A549 (cell line): ENCODE results near the gene CBFA2T2. TPM values are rescaled to one million over a fixed set of nuclear protein-coding genes. Genes with fewer than 3 reads are reported as not detected.
"Not testable (repeated sequence)": the region's sequence is repeated elsewhere in the genome, so short reads cannot be mapped to it uniquely, and the experiment has no call there.

Source experiments
- ATAC-seq, 2 experiments: fragments of 200-7000 bp in 1 of 2; fragments of >200 bp in 1 of 2; cut with Nextera tagmentation in 1 of 2; cut with Tn5 transposase in 1 of 2; 3 replicates each; pipeline versions ENCODE4 v1.8.0 to v1.9.1; 2018 to 2020; ENCODE audit warnings: mild to moderate bottlenecking in 1 of 2, moderate library complexity in 1 of 2
- CTCF ChIA-PET: fragments of 300-600 bp; sonication (Branson Sonifier 250); formaldehyde crosslinking; extraction: SDS; loops from one replicate; lab custom pipeline; 2021; ENCODE audit warnings: antibody characterized with exemption, inconsistent platforms; lab: Yijun Ruan, JAX
- POLR2A ChIA-PET: fragments of 350-600 bp; formaldehyde crosslinking; extraction: SDS; loops from one replicate; lab custom pipeline; 2021; ENCODE audit warnings: antibody characterized with exemption, inconsistent platforms; lab: Yijun Ruan, JAX
- DNase-seq, 2 experiments: peaks; one replicate each; pipeline versions ENCODE4 v3.0.0 to v3.0.0-alpha.2; 2011 to 2016; ENCODE audit warnings: low read depth in 1 of 2, low spot score in 1 of 2
- FAIRE-seq: peaks from 2 replicates; lab custom pipeline; 2011; peaks lifted over from hg19 to GRCh38; lab: Jason Lieb, UNC
- H3K27ac ChIP-seq, 2 experiments: fragments of >200 bp; sonication (Bioruptor Twin); formaldehyde crosslinking; 3 replicates each; pipeline ENCODE4 v1.5.1; 2016 to 2017
- H3K4me1 ChIP-seq: fragments of >200 bp; sonication (Bioruptor Twin); formaldehyde crosslinking; 3 replicates; pipeline ENCODE4 v1.6.1; 2016
- H3K4me2 ChIP-seq: fragments of >200 bp; sonication (Bioruptor Twin); formaldehyde crosslinking; 3 replicates; pipeline ENCODE4 v1.6.1; 2016
- H3K4me3 ChIP-seq: fragments of >200 bp; sonication (Bioruptor Twin); formaldehyde crosslinking; 3 replicates; pipeline ENCODE4 v1.5.1; 2016
- H3K9me3 ChIP-seq: fragments of >200 bp; sonication (Bioruptor Twin); formaldehyde crosslinking; 3 replicates; pipeline ENCODE4 v1.6.1; 2016
- CBX8 ChIP-seq: fragments of 200-600 bp; sonication (generic); IDR thresholded peaks from 2 replicates; pipeline ENCODE4 v1.6.1; 2016
- CEBPB ChIP-seq, 2 experiments: fragments of >200 bp in 1 of 2; sonication (Bioruptor Twin) in 1 of 2; formaldehyde crosslinking in 1 of 2; IDR thresholded peaks; 2 replicates each; pipeline ENCODE4 v1.6.1; 2012 to 2016
- CHD2 ChIP-seq: fragments of 150-350 bp; IDR thresholded peaks from 2 replicates; pipeline ENCODE4 v1.6.1; 2014; ENCODE audit warnings: low read length; ENCODE audit not compliant: partially characterized antibody
- EHF ChIP-seq: fragments of 250-450 bp; sonication (Bioruptor Pico); IDR thresholded peaks from 2 replicates; pipeline ENCODE4 v1.5.0; 2020; ENCODE audit warnings: mild to moderate bottlenecking
- FOSL2 ChIP-seq, 2 experiments: fragments of 450-650 bp in 1 of 2; fragments of >200 bp in 1 of 2; sonication (Bioruptor Twin) in 1 of 2; formaldehyde crosslinking; IDR thresholded peaks; 2 replicates each; pipeline versions ENCODE4 v1.5.0 to v1.6.1; 2016 to 2020; ENCODE audit warnings: mild to moderate bottlenecking in 1 of 2, moderate library complexity in 1 of 2
- HMGXB4 ChIP-seq: fragments of 250-450 bp; sonication (Bioruptor Pico); IDR thresholded peaks from 2 replicates; pipeline ENCODE4 v1.5.0; 2021; ENCODE audit warnings: mild to moderate bottlenecking, moderate library complexity, borderline replicate concordance
- JUN ChIP-seq, 2 experiments: fragments of >200 bp; sonication (Bioruptor Twin); formaldehyde crosslinking; IDR thresholded peaks; 2 replicates in 1 of 2; 3 replicates in 1 of 2; pipeline ENCODE4 v1.6.1; 2016 to 2017
- KDM1A ChIP-seq: fragments of 200-600 bp; sonication (generic); IDR thresholded peaks from 2 replicates; pipeline ENCODE4 v1.6.1; 2016; ENCODE audit warnings: low read depth, mild to moderate bottlenecking
- MAFK ChIP-seq: fragments of 450-650 bp; IDR thresholded peaks from 2 replicates; pipeline ENCODE4 v1.6.1; 2014; ENCODE audit not compliant: partially characterized antibody
- MAZ ChIP-seq: fragments of 150-350 bp; IDR thresholded peaks from 2 replicates; pipeline ENCODE4 v1.6.1; 2014; ENCODE audit warnings: antibody characterized with exemption, low read depth, low read length, borderline replicate concordance
- NFE2L2 ChIP-seq: fragments of 150-350 bp; conservative IDR thresholded peaks from 2 replicates; pipeline ENCODE4 v1.6.1; 2014; ENCODE audit warnings: low read length
- POLR2AphosphoS2 ChIP-seq: conservative IDR thresholded peaks from 2 replicates; pipeline ENCODE4 v1.6.1; 2012; ENCODE audit warnings: low read length, improper control_type of control experiment, inconsistent platforms
- SMC3 ChIP-seq: fragments of >200 bp; sonication (Bioruptor Twin); formaldehyde crosslinking; IDR thresholded peaks from 3 replicates; pipeline ENCODE4 v1.6.1; 2018; ENCODE audit warnings: inconsistent platforms
- TFCP2L1 ChIP-seq: fragments of 250-450 bp; sonication (Bioruptor Pico); IDR thresholded peaks from 2 replicates; pipeline ENCODE4 v1.5.0; 2021; ENCODE audit warnings: mild to moderate bottlenecking
- ZC3H11A ChIP-seq: fragments of 450-650 bp; IDR thresholded peaks from 2 replicates; pipeline ENCODE4 v1.6.1; 2014; ENCODE audit warnings: antibody characterized with exemption, mild to moderate bottlenecking
- ZFP36 ChIP-seq: fragments of 450-650 bp; IDR thresholded peaks from 2 replicates; pipeline ENCODE4 v1.6.1; 2014; ENCODE audit warnings: borderline replicate concordance; ENCODE audit not compliant: partially characterized antibody
- ZNF302 ChIP-seq: fragments of 250-450 bp; sonication (Bioruptor Pico); IDR thresholded peaks from 2 replicates; pipeline ENCODE4 v1.9.0; 2021; ENCODE audit warnings: inconsistent platforms, mild to moderate bottlenecking, moderate library complexity
- WGBS: methylation state at CpG from one replicate; pipeline ENCODE4 v1.1.6; 2017; ENCODE audit errors: missing lambda C conversion rate; 5-methylcytosine and 5-hydroxymethylcytosine counted together
- polyA plus RNA-seq, 4 experiments: library from polyadenylated mRNA; depleted of rRNA in 3 of 4; stranded (reverse); fragments of >200 nt; fragmentation: RNase III in 1 of 4; extraction: RNeasy Plus Mini Kit Qiagen cat#74134 plus additional on column Dnase treatment in 1 of 4; gene quantifications; 2 replicates in 3 of 4; 3 replicates in 1 of 4; pipeline ENCODE4 v1.2.3, GENCODE V29; 2011 to 2017
- TF ChIP-seq, protein P1 (sequence below): fragments of >200 bp; sonication (Bioruptor Twin); formaldehyde crosslinking; IDR thresholded peaks from 3 replicates; pipeline ENCODE4 v1.6.1; 2016
- TF ChIP-seq, protein P2 (sequence below): fragments of 150-350 bp; IDR thresholded peaks from 2 replicates; pipeline ENCODE4 v1.6.1; 2014; ENCODE audit warnings: low read depth, mild to moderate bottlenecking, low read length
- TF ChIP-seq, protein P3 (sequence below): fragments of >200 bp; sonication (Bioruptor Twin); formaldehyde crosslinking; IDR thresholded peaks from 2 replicates; pipeline ENCODE4 v1.6.1; 2016

The CBFA2T2 gene
- polyA plus RNA-seq, 2 of the 4 experiments (the other 2 are of a cell fraction): 6.8 to 9.4 TPM

DNA sequence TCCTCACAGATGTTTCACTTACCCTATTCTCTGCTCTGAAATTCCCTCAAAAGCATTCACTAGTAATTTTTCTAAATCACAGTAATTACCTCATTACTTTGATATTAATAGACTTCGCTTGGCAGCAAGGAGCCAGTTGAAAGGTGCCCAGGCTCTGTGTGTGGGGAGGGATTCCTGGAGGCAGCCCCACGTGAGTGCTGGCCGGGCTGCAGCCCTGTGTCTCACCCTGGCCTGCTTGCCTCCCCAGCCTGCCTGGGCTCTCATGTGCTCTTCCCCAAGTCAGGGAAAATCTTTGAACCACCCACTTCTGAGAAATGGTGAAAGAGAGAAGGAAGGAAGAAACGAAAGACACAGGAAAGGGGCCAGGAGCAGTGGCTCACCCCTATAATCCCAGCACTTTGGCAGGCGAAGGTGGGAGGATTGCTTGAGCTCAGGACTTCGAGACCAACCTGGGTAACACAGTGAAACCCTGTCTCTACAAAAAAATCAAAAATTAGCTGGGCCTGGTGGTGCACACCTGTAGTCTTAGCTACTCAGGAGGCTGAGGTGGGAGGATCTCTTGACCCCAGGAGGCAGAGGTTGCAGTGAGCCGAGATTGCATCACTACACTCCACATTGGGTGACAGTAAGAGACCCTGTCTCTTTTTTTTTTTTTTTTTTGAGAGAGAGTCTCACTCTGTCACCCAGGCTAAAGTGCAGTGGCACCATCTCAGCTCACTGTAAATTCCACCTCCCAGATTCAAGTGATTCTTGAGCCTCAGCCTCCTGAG lies 26.4 kb upstream of the CBFA2T2 start:
- ChIA-PET CTCF (interaction anchor here (1.0 to 1.7 kb wide), 2 partner anchors 30 to 190 kb away, joined by 3 to 4 read pairs; no protein-coding TSS in a partner anchor), POLR2A (no interaction called here)
- WGBS: 73% methylated on average over 7 of the region's 7 CpGs
- H3K4me1 ChIP-seq: no peaks in the 10 kb centered on the region
- DNase-seq (no peak), FAIRE-seq (no peak), ATAC-seq (peak in 1 of 2 experiments; percentile 44; a peak in 1 of 6 replicates)
- H3K4me3 ChIP-seq: no peak overlapping the region
- H3K27ac ChIP-seq: no peak overlapping the region
- H3K9me3 ChIP-seq: no peaks in the 10 kb centered on the region
- H3K4me2 ChIP-seq: no peak overlapping the region
- no peak for TF ChIP-seq HMGXB4 (CRISPR knock-in tag)
- TF ChIP-seq JUN (IDR thresholded peaks at IDR 0.05): no peak
- TF ChIP-seq TFCP2L1 (CRISPR knock-in tag): no peak
- no peak for TF ChIP-seq EHF
- TF ChIP-seq SMC3: no peak
- no peak for TF ChIP-seq CEBPB (IDR thresholded peaks at IDR 0.05)
- TF ChIP-seq, protein P1, sequence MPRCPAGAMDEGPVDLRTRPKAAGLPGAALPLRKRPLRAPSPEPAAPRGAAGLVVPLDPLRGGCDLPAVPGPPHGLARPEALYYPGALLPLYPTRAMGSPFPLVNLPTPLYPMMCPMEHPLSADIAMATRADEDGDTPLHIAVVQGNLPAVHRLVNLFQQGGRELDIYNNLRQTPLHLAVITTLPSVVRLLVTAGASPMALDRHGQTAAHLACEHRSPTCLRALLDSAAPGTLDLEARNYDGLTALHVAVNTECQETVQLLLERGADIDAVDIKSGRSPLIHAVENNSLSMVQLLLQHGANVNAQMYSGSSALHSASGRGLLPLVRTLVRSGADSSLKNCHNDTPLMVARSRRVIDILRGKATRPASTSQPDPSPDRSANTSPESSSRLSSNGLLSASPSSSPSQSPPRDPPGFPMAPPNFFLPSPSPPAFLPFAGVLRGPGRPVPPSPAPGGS: no peak
- no peak for TF ChIP-seq FOSL2 (IDR thresholded peaks at IDR 0.05)
- no peak for TF ChIP-seq FOSL2 (CRISPR knock-in tag; IDR thresholded peaks at IDR 0.05)
- no peak for TF ChIP-seq KDM1A
- TF ChIP-seq ZC3H11A: no peak
- no peak for TF ChIP-seq MAZ
- no peak for TF ChIP-seq NFE2L2
- no peak for TF ChIP-seq MAFK
- no peak for TF ChIP-seq CBX8
- no peak for TF ChIP-seq POLR2AphosphoS2
- no peak for TF ChIP-seq ZNF302 (CRISPR knock-in tag)
- TF ChIP-seq, protein P2, sequence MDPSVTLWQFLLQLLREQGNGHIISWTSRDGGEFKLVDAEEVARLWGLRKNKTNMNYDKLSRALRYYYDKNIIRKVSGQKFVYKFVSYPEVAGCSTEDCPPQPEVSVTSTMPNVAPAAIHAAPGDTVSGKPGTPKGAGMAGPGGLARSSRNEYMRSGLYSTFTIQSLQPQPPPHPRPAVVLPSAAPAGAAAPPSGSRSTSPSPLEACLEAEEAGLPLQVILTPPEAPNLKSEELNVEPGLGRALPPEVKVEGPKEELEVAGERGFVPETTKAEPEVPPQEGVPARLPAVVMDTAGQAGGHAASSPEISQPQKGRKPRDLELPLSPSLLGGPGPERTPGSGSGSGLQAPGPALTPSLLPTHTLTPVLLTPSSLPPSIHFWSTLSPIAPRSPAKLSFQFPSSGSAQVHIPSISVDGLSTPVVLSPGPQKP: no peak
- TF ChIP-seq ZFP36: no peak
- TF ChIP-seq, protein P3, sequence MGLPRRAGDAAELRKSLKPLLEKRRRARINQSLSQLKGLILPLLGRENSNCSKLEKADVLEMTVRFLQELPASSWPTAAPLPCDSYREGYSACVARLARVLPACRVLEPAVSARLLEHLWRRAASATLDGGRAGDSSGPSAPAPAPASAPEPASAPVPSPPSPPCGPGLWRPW: no peak
- TF ChIP-seq CHD2: no peak

DNA sequence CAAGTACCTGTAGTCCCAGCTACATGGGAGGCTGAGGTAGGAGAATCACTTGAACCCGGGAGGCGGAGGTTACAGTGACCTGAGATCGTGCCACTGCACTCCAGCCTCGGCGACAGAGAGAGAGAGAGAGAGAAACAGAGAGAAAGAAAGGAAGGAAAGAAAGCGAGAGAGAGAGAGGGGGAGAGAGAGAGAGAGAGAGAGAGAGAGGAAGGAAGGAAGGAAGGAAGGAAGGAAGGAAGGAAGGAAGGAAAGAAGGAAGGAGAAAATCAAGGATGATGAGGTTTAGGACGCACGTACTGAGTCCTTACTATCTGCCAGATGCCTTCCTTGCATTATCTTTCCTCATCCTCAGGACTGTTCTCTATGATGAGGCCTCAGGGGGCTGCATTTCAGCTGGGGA lies 25.1 kb upstream of the CBFA2T2 start:
- 87% methylated on average over 7 of the region's 8 CpGs for WGBS
- H3K9me3 ChIP-seq, H3K4me1 ChIP-seq, H3K4me3 ChIP-seq, FAIRE-seq, ATAC-seq, H3K27ac ChIP-seq, DNase-seq, H3K4me2 ChIP-seq, POLR2A ChIA-PET: not testable (repeated sequence)
- CTCF ChIA-PET: interaction anchor here (1.0 kb wide), 1 partner anchor 28 kb away, joined by 3 read pairs; no protein-coding TSS in a partner anchor
